Right ventricle myocardium inferior (tissue), 1 donor: Measurements from ENCODE around the gene ZNF668. TPM values are rescaled to one million over a fixed set of nuclear protein-coding genes. Genes with fewer than 3 reads are reported as not detected.
A peak's percentile ranks its signal among the peaks of the same experiment; 100 is the strongest.
"Not testable (repeated sequence)": the region's sequence is repeated elsewhere in the genome, so short reads cannot be mapped to it uniquely, and the experiment has no call there.

Source experiments
- ATAC-seq: fragments of 200-7000 bp; cut with Tn5 transposase; one replicate; pipeline ENCODE4 v1.9.1; 2020; ENCODE audit warnings: mild to moderate bottlenecking, moderate library complexity
- DNase-seq: peaks from one replicate; pipeline ENCODE4 v3.0.0; 2021; ENCODE audit errors: missing footprints
- intact Hi-C: fragments of 100-400 bp; cut with DNase I; formaldehyde crosslinking; loops from one replicate; pipeline ENCODE4 v1.11.0; 2022
- total RNA-seq: library from RNA; stranded (reverse); fragmentation: NEBNext Ultra II Directional; extraction: Animal tissue kit (Norgen Biotek cat#: 25700); gene quantifications from one replicate; pipeline ENCODE4 v1.2.1, GENCODE V29; 2021
- donor health status: DM: no; HTN: yes; CAD: no; lungs with severe emphysema.

ZNF668 gene
- total RNA-seq, 1 donor from 2014 or later = 5.3 TPM

- ATAC-seq (peak; percentile 95), DNase-seq (peak; percentile 99)
Measured at GRCh38 chr16:31032736-31033708, 41.0 kb downstream of the ZNF668 start, which contains the start of gene STX4. STX4 (plus strand) TSS chr16:31033558; CDS start chr16:31033806, 248 bp downstream.

GRCh38 chr16:31031276-31031675, 42.8 kb downstream of the ZNF668 start:
- intact Hi-C loops = loop anchor here (5.0 kb wide), 1 partner anchor 74 kb away; the partner anchor contains the start of gene SETD1A
- DNase-seq (no peak), ATAC-seq (no peak)

More at GRCh38 chr16:31032736-31033708, 41.0 kb downstream of the ZNF668 start, which contains the start of gene STX4:
- intact Hi-C loops = loop anchor here (5.0 kb wide), 1 partner anchor 76 kb away; the partner anchor contains the start of gene SETD1A

GRCh38 chr16:31029272-31029671, 44.8 kb downstream of the ZNF668 start:
- ATAC-seq (no peak), DNase-seq (no peak)
- intact Hi-C loops = no loop called here

- intact Hi-C loops = no loop called here
- DNase-seq = no peak
- no peak for ATAC-seq
Measured at GRCh38 chr16:31025339-31025738, 48.7 kb downstream of the ZNF668 start.

- intact Hi-C loops = no loop called here
- no peak for ATAC-seq
- no peak for DNase-seq
Measured at GRCh38 chr16:31023627-31024226, 50.3 kb downstream of the ZNF668 start.

GRCh38 chr16:31023252-31023602, 50.8 kb downstream of the ZNF668 start:
- no peak for ATAC-seq
- intact Hi-C loops = no loop called here
- DNase-seq = no peak

- no peak for DNase-seq
- ATAC-seq = no peak
- intact Hi-C loops = no loop called here
Measured at GRCh38 chr16:31022544-31023251, 51.3 kb downstream of the ZNF668 start.

- DNase-seq (no peak), ATAC-seq (no peak)
- intact Hi-C loops = no loop called here
Measured at GRCh38 chr16:31020536-31020935, 53.5 kb downstream of the ZNF668 start.

GRCh38 chr16:31017756-31018155, 56.3 kb downstream of the ZNF668 start:
- intact Hi-C loops, ATAC-seq: not testable (repeated sequence)

GRCh38 chr16:31016018-31016417, 58.0 kb downstream of the ZNF668 start:
- intact Hi-C loops = no loop called here
- no peak for ATAC-seq
- DNase-seq = no peak

More at GRCh38 chr16:31017756-31018155, 56.3 kb downstream of the ZNF668 start:
- not testable (repeated sequence) for DNase-seq

- ATAC-seq, DNase-seq, intact Hi-C loops: not testable (repeated sequence)
Measured at GRCh38 chr16:31013292-31013691, 60.7 kb downstream of the ZNF668 start.

- ATAC-seq, intact Hi-C loops, DNase-seq: not testable (repeated sequence)
Measured at GRCh38 chr16:31011815-31012214, 62.2 kb downstream of the ZNF668 start.

Other genes starting within 250 kb of the ZNF668 start
- 32.2 TPM for gene BCL7C, start 180.2 kb downstream of the ZNF668 start, total RNA-seq
- gene CTF1, start 177.6 kb downstream of the ZNF668 start, total RNA-seq = 8.7 TPM
- gene FBXL19, start 150.7 kb downstream of the ZNF668 start, total RNA-seq = 6.3 TPM
- gene ORAI3, start 125.2 kb downstream of the ZNF668 start, total RNA-seq = 11.4 TPM
- 9.4 TPM for gene SETD1A, start 116.5 kb downstream of the ZNF668 start, total RNA-seq
- gene HSD3B7, start 89.0 kb downstream of the ZNF668 start, total RNA-seq = 7.0 TPM
- gene STX1B, start 63.6 kb downstream of the ZNF668 start, total RNA-seq = 0.41 TPM
- gene STX4, start 40.7 kb downstream of the ZNF668 start, total RNA-seq = 42.3 TPM
- gene ZNF646, start 182 bp upstream of the ZNF668 start, total RNA-seq = 9.9 TPM
- 0.62 TPM for gene PRSS53, start 14.7 kb upstream of the ZNF668 start, total RNA-seq
- gene VKORC1, start 20.6 kb upstream of the ZNF668 start, total RNA-seq = 41.1 TPM
- 79.7 TPM for gene BCKDK, start 34.1 kb upstream of the ZNF668 start, total RNA-seq
- gene KAT8, start 43.4 kb upstream of the ZNF668 start, total RNA-seq = 67.4 TPM
- not detected for gene PRSS8, start 61.5 kb upstream of the ZNF668 start, total RNA-seq
- 3.0 TPM for gene PRSS36, start 75.8 kb upstream of the ZNF668 start, total RNA-seq
- 86.8 TPM for gene FUS, start 105.9 kb upstream of the ZNF668 start, total RNA-seq
- gene PYCARD, start 128.5 kb upstream of the ZNF668 start, total RNA-seq = 9.1 TPM
- 2.1 TPM for gene TRIM72, start 139.9 kb upstream of the ZNF668 start, total RNA-seq
- not detected for gene PYDC1, start 142.9 kb upstream of the ZNF668 start, total RNA-seq
- gene ITGAM, start 185.7 kb upstream of the ZNF668 start, total RNA-seq = 10.4 TPM